GM12875 (cell line): Measurements from ENCODE around the gene RAET1G.

Experiments used
- H3K4me3 ChIP-seq: one replicate; pipeline ENCODE4 v1.5.1; 2011; ENCODE audit warnings: low read depth, low read length, control low read depth
- CTCF ChIP-seq: IDR thresholded peaks from 2 replicates; pipeline ENCODE4 v1.5.1; 2011; ENCODE audit warnings: low read depth, mild to moderate bottlenecking, control low read depth, inconsistent platforms, low read length, moderate library complexity, borderline replicate concordance; ENCODE audit not compliant: insufficient read depth

RAET1G gene

GRCh38 chr6:149876241-149876933 is 46.5 kb downstream of the RAET1G start:
- TF ChIP-seq CTCF, result no peak

DNA sequence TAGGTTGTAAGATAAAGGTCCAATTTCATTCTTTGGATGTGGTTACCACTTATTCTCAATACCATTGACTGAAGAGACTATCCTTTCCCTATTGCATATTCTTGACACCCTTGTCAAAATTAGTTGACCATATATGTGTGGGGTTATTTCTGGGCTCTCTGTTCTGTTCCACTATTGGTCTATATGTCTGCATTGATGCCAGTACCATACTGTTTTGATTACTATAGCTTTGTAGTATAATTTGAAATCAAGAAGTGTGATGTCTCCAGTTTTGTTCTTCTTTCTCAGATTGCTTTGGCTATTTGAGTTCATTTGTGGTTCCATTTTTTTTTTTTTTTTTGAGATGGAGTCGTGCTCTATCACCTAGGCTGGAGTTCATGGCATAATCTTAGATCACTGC is 50.7 kb downstream of the RAET1G start:
- no peak for TF ChIP-seq CTCF
- no peak overlapping the region for H3K4me3 ChIP-seq

More at GRCh38 chr6:149876241-149876933, 46.5 kb downstream of the RAET1G start:
- no peak overlapping the region for H3K4me3 ChIP-seq

- H3K4me3 ChIP-seq, result no peak overlapping the region
- no peak for TF ChIP-seq CTCF
Measured at GRCh38 chr6:149871182-149871581, 51.7 kb downstream of the RAET1G start.

- TF ChIP-seq CTCF, result no peak
- no peak overlapping the region for H3K4me3 ChIP-seq
Measured at GRCh38 chr6:149869275-149869892, 53.5 kb downstream of the RAET1G start.

- TF ChIP-seq CTCF, result no peak
- H3K4me3 ChIP-seq, result no peak overlapping the region
Measured at GRCh38 chr6:149867876-149868640, 54.9 kb downstream of the RAET1G start.
